MCF 10A (cell line): ENCODE measurements around the gene IKZF1. TPM values are rescaled to one million over a fixed set of nuclear protein-coding genes. Genes with fewer than 3 reads are reported as not detected.

Experiments used
- BruUV-seq: library from RNA; stranded (reverse); fragments of 400-500 nt; replicated peaks from 2 replicates; lab custom pipeline; 2021; lab: Mats Ljungman, UMichigan
- CTCF ChIA-PET: fragments of 300-600 bp; sonication (Branson Sonifier 250); formaldehyde crosslinking; extraction: SDS; loops from one replicate; lab custom pipeline; 2021; ENCODE audit warnings: antibody characterized with exemption, inconsistent platforms; lab: Yijun Ruan, JAX
- POLR2A ChIA-PET: fragments of 300-600, 350-650 bp; sonication (Branson Sonifier 250); formaldehyde crosslinking; extraction: SDS; loops from one replicate; lab custom pipeline; 2020; ENCODE audit warnings: antibody characterized with exemption, inconsistent platforms; lab: Yijun Ruan, JAX
- DNase-seq: peaks from one replicate; pipeline ENCODE4 v3.0.0-alpha.2; 2018; ENCODE audit not compliant: unreplicated experiment
- H3K27ac Mint-ChIP-seq: one replicate; pipeline ENCODE4 v1.8.0; 2022; ENCODE audit warnings: mild to moderate bottlenecking, low read depth, mixed read lengths; ENCODE audit not compliant: unreplicated experiment
- H3K27me3 Mint-ChIP-seq: one replicate; pipeline ENCODE4 v1.8.0; 2022; ENCODE audit warnings: mixed read lengths; ENCODE audit not compliant: insufficient read depth, unreplicated experiment
- H3K36me3 Mint-ChIP-seq: one replicate; pipeline ENCODE4 v1.8.0; 2022; ENCODE audit warnings: mild to moderate bottlenecking, moderate library complexity, mixed read lengths; ENCODE audit not compliant: insufficient read depth, unreplicated experiment
- H3K4me1 Mint-ChIP-seq: one replicate; pipeline ENCODE4 v1.8.0; 2022; ENCODE audit warnings: mixed read lengths; ENCODE audit not compliant: insufficient read depth, unreplicated experiment
- H3K4me3 Mint-ChIP-seq: one replicate; pipeline ENCODE4 v1.8.0; 2022; ENCODE audit warnings: mild to moderate bottlenecking, moderate library complexity, mixed read lengths; ENCODE audit not compliant: unreplicated experiment
- H3K9me3 Mint-ChIP-seq: one replicate; pipeline ENCODE4 v1.8.0; 2022; ENCODE audit warnings: mixed read lengths; ENCODE audit not compliant: unreplicated experiment
- CTCF ChIP-seq: fragments of 200-600 bp; IDR thresholded peaks from one replicate; pipeline ENCODE4 v1.8.0; 2022; ENCODE audit warnings: antibody characterized with exemption, mild to moderate bottlenecking; ENCODE audit not compliant: unreplicated experiment
- intact Hi-C: fragments of 100-400 bp; cut with micrococcal nuclease; formaldehyde crosslinking; loops from 2 replicates; pipeline ENCODE4 v1.14.1; 2022
- total RNA-seq: library from RNA; stranded (reverse); gene quantifications from 2 replicates; pipeline ENCODE4 v1.2.3, GENCODE V29; 2022

IKZF1 gene
- total RNA-seq, 1 experiment from 2014 or later, result not detected

GRCh38 chr7:50275430-50275829 is 29.1 kb upstream of the IKZF1 start:
- H3K9me3 Mint-ChIP-seq, result no peaks in the 10 kb centered on the region
- no peak for DNase-seq
- H3K36me3 Mint-ChIP-seq, result no peaks in the 10 kb centered on the region
- H3K4me3 Mint-ChIP-seq, result no peak overlapping the region
- intact Hi-C loops, result no loop called here
- H3K27ac Mint-ChIP-seq, result no peak overlapping the region
- no TSS peak for BruUV-seq
- H3K27me3 Mint-ChIP-seq, result peaks cover 88% of the 10 kb centered on the region
- TF ChIP-seq CTCF, result no peak
- POLR2A ChIA-PET, result no interaction called here
- no peaks in the 10 kb centered on the region for H3K4me1 Mint-ChIP-seq
- CTCF ChIA-PET, result interaction anchor here (0.6 to 1.0 kb wide), 2 partner anchors 70 to 145 kb away, joined by 3 read pairs; no protein-coding TSS in a partner anchor

GRCh38 chr7:50276483-50276882 is 28.0 kb upstream of the IKZF1 start:
- Mint-ChIP-seq H3K4me1 (no peaks in the 10 kb centered on the region), H3K4me3 (no peak overlapping the region), H3K36me3 (no peaks in the 10 kb centered on the region), H3K27ac (no peak overlapping the region), H3K9me3 (no peaks in the 10 kb centered on the region), H3K27me3 (peaks cover 93% of the 10 kb centered on the region)
- no TSS peak for BruUV-seq
- POLR2A ChIA-PET, result interaction anchor here (0.5 kb wide), 1 partner anchor 764 kb away, joined by 3 read pairs; no protein-coding TSS in a partner anchor
- CTCF ChIA-PET, result no interaction called here
- intact Hi-C loops, result no loop called here
- TF ChIP-seq CTCF, result no peak
- no peak for DNase-seq

- no peak for DNase-seq
- no peak overlapping the region for H3K27ac Mint-ChIP-seq
- ChIA-PET CTCF (interaction anchor here (0.6 kb wide), 1 partner anchor 21 kb away, joined by 3 read pairs; no protein-coding TSS in a partner anchor), POLR2A (no interaction called here)
- no peaks in the 10 kb centered on the region for H3K9me3 Mint-ChIP-seq
- no peak for TF ChIP-seq CTCF
- no peak overlapping the region for H3K4me3 Mint-ChIP-seq
- BruUV-seq, result no TSS peak
- H3K36me3 Mint-ChIP-seq, result no peaks in the 10 kb centered on the region
- peaks cover 84% of the 10 kb centered on the region for H3K27me3 Mint-ChIP-seq
- H3K4me1 Mint-ChIP-seq, result no peaks in the 10 kb centered on the region
- intact Hi-C loops, result no loop called here
Measured at GRCh38 chr7:50278120-50278519, 26.4 kb upstream of the IKZF1 start.

GRCh38 chr7:50281680-50282445 is 22.7 kb upstream of the IKZF1 start:
- no peaks in the 10 kb centered on the region for H3K9me3 Mint-ChIP-seq
- intact Hi-C loops, result no loop called here
- no peak for DNase-seq
- POLR2A ChIA-PET, result no interaction called here
- no TSS peak for BruUV-seq
- H3K36me3 Mint-ChIP-seq, result no peaks in the 10 kb centered on the region
- TF ChIP-seq CTCF, result no peak
- H3K4me1 Mint-ChIP-seq, result no peaks in the 10 kb centered on the region
- peaks cover 64% of the 10 kb centered on the region for H3K27me3 Mint-ChIP-seq
- CTCF ChIA-PET, result no interaction called here
- H3K27ac Mint-ChIP-seq, result no peak overlapping the region
- no peak overlapping the region for H3K4me3 Mint-ChIP-seq
